GM19438 (cell line): Measurements from ENCODE around the gene VSTM2L.
"Not testable (repeated sequence)": the region's sequence is repeated elsewhere in the genome, so short reads cannot be mapped to it uniquely, and the experiment has no call there.

Experiments used
- ATAC-seq: cut with Tn5 transposase; IDR thresholded peaks from one replicate; pipeline ENCODE4 v1.9.1; 2021; ENCODE audit warnings: low read depth; ENCODE audit not compliant: unreplicated experiment

The VSTM2L gene

GRCh38 chr20:37955511-37955910, 52.6 kb downstream of the VSTM2L start:
- no peak for ATAC-seq

- no peak for ATAC-seq
These were observed 53.2 kb downstream of the VSTM2L start for GRCh38 chr20:37956107-37956585.

GRCh38 chr20:37958856-37959520, 56.1 kb downstream of the VSTM2L start:
- no peak for ATAC-seq

GRCh38 chr20:37961066-37961465, 58.1 kb downstream of the VSTM2L start:
- ATAC-seq, result no peak

DNA sequence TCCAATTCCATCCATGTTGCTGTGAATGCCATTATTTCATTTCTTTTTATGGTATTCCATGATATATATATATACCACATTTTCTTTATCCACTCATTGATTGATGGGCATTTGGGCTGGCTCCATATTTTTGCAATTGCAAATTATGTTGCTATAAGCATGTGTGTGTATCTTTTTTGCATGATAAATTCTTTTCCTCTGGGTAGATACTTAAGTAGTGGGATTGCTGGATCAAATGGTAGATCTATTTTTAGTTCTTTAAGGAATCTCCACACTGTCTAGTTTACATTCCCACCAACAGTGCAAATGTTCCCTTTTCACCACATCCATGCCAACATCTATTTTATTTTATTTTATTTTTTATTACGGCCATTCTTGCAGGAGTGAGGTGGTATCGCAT, 60.6 kb downstream of the VSTM2L start:
- ATAC-seq, result not testable (repeated sequence)

DNA sequence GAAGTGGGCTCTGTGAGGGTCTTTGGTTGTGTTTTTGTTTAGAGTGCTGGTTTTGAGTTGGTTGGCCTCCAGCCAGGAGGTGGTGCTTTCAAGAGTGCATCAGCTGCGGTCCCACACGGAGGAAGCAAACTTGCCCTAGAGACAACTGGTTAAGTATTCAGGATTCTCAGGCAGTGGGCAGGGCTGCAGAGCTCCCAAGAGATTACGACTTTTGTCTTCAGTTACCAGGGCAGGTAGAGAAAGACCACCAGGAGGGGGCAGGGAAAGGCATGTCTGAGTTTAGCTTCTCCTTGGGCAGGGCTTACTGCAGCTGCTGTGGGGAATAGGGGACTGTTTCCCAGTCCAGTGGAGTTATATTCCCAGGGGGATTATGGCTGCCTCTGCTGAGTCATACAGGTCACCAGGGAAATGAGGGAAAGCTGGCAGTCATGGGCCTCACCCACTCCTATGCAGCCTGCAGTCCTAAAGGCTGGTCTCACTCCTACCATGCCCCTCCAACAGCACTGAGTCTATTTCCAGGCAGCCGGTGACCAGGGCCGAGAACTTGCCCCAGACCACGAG, 66.0 kb downstream of the VSTM2L start:
- ATAC-seq, result no peak

DNA sequence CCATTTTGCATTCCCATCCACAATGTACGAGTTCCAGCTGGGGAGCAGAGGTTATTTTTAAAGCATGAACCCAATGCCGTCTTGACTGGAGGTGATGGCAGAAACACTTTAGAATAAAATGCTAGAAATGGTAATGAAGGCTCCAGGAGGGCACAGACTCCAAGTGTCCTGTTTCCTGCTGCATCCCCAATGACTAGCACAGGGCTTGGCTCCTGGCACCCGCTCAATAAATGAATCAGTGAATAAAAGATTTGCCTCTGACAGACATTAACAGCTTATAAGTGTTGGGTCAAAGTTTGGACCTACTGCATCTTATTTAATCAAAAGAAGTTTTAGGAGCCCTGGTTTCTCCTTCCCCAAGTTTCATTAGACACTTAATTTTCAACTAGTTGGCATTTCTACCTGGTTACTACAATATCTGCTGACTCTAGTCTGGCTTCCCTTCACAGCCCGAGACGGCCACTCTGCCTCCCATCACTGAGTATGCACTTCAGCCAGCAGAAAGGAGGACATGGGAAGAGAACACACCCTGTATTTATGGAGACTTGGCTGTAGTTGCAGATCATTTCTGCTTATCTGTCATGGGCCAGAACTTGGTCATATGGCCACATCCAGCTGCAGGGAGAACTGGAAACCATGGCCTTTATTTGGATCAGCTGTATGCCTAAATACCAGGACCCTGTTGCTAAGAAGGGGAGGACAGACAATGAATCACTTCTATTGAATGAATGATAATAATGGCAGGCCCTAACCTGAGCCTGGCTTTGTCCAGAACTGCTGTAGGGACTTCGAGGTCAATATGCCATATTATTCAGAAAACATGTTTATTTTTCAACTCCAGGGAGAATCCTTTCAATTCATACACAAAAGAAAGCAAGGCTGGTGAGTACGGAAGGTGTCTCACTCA, 67.3 kb downstream of the VSTM2L start:
- ATAC-seq, result no peak

- no peak for ATAC-seq
These were observed 67.9 kb downstream of the VSTM2L start for GRCh38 chr20:37970856-37971245.

GRCh38 chr20:37971561-37972127, 68.7 kb downstream of the VSTM2L start:
- ATAC-seq, result no peak

GRCh38 chr20:37972256-37973058, 69.5 kb downstream of the VSTM2L start:
- ATAC-seq, result no peak

DNA sequence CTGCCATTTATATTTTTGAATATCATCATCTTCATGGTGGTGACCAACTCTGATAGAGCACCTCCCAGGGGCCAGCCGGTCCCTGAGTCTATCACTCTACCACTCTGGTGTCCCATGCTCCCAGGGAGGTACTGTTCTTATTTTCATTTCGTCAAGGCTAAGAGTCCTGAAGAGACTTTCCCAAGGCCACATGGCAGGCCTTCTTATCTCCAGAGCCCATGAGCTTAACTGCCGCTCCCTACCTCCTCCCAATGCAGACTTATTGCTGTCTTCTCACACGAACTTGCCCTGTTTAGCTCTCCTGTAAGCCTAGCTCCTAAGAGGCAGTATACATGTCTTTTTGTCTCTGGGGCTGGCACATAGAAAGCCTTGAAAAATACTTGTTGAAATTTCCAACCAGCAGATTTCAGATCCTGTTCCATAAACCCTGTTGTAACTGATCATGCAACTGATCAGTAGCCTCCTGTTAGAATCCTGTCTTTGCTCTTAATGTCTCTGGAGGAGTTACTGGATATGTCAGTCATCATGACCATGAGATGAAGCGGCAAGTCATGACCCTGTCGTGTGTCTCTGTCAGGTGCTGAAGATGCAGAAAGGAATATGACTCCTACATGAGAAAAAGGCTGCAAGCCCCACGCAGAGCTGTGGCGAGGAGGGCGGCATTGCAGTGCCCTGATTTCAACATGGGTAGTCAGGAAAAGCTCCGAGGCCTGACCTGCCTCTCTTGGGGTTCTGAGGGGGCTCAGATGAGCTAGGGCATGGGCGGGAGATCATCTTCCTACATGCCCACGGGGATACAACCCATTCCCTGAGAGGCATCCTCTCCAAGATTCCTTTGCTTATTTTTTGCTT, 70.4 kb downstream of the VSTM2L start:
- no peak for ATAC-seq

GRCh38 chr20:37976887-37977286, 74.0 kb downstream of the VSTM2L start:
- no peak for ATAC-seq

GRCh38 chr20:37977338-37977737, 74.4 kb downstream of the VSTM2L start:
- no peak for ATAC-seq

DNA sequence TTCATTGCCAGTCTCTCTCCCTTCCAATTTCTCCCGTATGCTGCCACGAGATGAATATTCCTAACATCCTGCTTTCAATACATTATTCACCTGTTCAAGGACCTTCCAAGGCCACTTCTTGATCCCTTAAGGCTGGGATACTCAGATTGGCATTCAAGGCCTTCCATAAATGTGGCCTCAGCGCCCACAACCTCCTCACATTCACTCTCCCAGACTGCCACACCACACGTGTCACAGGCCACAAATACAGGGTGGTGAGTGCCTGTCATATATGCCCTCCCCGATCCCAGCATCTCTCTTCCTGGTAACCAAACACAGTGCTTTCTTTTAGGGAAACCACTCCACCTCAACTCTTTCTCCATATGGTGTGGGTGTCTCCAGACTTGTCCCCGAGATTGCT, 74.9 kb downstream of the VSTM2L start:
- no peak for ATAC-seq

DNA sequence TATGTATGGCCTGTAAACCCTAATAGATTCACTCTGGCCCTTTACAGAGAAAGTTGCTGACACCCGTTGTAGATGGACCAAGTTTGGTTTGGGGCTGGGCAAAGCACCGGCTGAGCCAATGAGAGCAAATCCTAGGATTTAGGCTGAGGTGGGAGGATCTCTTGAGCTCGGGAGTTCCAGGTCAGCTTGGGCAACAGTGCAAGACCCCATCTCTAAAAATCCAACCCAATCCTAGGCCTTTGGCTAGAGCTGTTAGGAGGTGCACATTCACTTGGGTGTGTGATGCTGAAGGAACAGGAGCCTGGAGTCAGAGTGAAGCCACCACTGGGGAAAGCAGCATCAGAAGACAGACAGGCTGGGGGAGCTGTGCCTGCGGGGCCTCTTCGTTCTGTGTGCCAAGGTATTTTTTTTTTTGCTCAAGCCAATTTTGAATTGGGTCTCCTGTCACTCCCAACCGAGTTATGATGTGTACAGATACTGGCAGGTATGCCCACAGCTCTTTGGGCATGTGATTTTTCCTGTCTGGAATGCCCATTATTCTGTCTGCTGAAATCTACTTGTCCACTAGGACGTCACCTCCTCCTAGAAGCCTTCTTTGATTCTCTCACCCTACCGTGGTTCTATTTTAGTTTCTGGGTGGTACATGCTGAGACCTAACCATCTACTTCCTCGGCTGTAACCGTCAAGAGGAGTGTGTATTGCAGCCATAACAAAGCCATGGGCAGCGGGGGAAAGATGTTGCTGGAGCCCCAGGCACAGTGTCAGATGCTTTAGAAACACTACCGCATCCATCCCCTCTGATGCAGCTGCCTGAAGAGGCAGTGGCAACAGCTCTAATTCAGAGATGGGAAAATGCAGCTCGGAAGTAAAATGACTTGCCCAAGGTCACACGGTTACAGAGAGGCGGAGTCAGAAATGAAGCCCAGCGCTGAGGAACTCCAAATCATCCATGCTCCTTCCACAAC, 76.4 kb downstream of the VSTM2L start:
- ATAC-seq, result no peak

DNA sequence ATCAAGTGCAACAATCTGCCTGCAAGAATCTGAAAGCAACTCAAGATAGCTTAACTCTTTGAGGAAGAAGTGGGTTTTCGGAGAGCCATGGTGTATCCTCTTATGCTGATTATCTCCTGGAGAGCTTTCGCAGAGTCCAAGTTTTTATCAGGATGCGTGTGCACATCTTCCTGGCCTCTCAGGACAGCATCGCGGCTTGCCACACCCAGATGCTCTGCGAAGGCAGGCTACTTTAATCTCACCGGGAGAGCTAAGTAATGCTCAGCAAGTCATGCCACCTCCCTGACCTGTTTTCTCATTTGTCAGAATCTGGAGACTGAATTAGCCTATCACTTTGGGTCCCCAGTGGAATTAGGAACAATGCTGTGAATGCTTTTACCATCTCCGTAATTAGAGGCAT, 77.5 kb downstream of the VSTM2L start:
- ATAC-seq, result no peak

DNA sequence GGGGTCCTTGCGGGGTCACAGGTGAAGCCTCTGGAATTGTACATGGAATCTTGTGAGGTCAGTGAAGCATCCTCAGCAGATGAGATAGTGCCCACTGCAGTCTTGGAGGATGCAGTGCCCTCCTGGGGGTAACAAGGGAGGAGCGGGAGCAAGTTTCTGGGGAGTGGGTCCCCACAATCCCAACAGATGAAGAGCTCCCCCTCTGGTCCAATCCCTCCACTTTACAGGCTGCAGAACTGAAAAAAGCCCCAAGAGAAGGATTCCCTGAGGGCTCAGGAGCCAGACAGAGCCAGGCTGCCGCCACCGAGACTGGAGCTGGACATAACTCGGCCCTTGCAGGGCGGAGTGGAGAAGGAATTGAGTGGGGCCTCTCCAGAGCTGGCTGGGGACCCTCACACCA, 77.9 kb downstream of the VSTM2L start:
- ATAC-seq, result no peak

DNA sequence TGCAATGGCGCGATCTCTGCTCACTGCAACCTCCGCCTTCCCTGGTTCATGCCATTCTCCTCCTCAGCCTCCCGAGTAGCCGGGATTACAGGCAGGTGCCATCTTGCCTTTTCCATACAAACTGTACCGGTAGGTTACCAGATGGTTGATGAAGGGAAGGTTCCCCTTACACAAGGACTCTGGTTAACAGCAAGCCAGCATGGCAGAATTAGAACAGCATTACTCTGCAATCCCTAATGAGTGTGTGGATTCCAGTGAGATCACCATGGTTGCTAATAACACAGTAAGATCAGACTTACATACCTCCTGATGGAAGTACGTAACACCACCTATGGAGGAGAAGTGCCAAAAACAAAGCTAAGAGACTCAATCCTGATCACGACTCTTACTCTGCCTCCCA, 78.6 kb downstream of the VSTM2L start:
- no peak for ATAC-seq
